CD4-positive, alpha-beta T cell treated with Interleukin-17A for 1 hour (primary cell): ENCODE data around the gene STEAP1.
"Not testable (repeated sequence)": the region's sequence is repeated elsewhere in the genome, so short reads cannot be mapped to it uniquely, and the experiment has no call there.

ENCODE experiments used
- DNase-seq: peaks from one replicate; pipeline ENCODE4 v3.0.0-alpha.2; 2020

STEAP1 gene

GRCh38 chr7:90175667-90176066, 21.4 kb downstream of the STEAP1 start:
- DNase-seq, result no peak

GRCh38 chr7:90176195-90176594, 21.9 kb downstream of the STEAP1 start:
- DNase-seq, result no peak

GRCh38 chr7:90178166-90178565, 23.9 kb downstream of the STEAP1 start:
- DNase-seq, result no peak

GRCh38 chr7:90178679-90179278, 24.5 kb downstream of the STEAP1 start:
- DNase-seq, result no peak

GRCh38 chr7:90180011-90180585, 25.8 kb downstream of the STEAP1 start:
- no peak for DNase-seq

GRCh38 chr7:90180649-90181048, 26.4 kb downstream of the STEAP1 start:
- no peak for DNase-seq

GRCh38 chr7:90181485-90181884, 27.2 kb downstream of the STEAP1 start:
- DNase-seq, result no peak

GRCh38 chr7:90186290-90186689, 32.0 kb downstream of the STEAP1 start:
- DNase-seq, result not testable (repeated sequence)

GRCh38 chr7:90187507-90188050, 33.3 kb downstream of the STEAP1 start:
- no peak for DNase-seq

- peak; percentile 5 for DNase-seq
These were observed 34.0 kb downstream of the STEAP1 start for GRCh38 chr7:90188281-90188680.

- DNase-seq, result no peak
These were observed 36.7 kb downstream of the STEAP1 start for GRCh38 chr7:90190995-90191394.

GRCh38 chr7:90191648-90192047, 37.4 kb downstream of the STEAP1 start:
- DNase-seq, result no peak

- DNase-seq, result no peak
These were observed 38.8 kb downstream of the STEAP1 start for GRCh38 chr7:90192876-90193750.

- no peak for DNase-seq
These were observed 40.9 kb downstream of the STEAP1 start for GRCh38 chr7:90194911-90195809.

GRCh38 chr7:90201500-90202195, 47.4 kb downstream of the STEAP1 start:
- DNase-seq, result no peak

GRCh38 chr7:90207956-90208355, 53.7 kb downstream of the STEAP1 start:
- DNase-seq, result no peak

- DNase-seq, result no peak
These were observed 55.5 kb downstream of the STEAP1 start for GRCh38 chr7:90209776-90210175.

GRCh38 chr7:90210475-90210874, 56.2 kb downstream of the STEAP1 start:
- no peak for DNase-seq

- no peak for DNase-seq
These were observed 56.7 kb downstream of the STEAP1 start for GRCh38 chr7:90210981-90211380.

- no peak for DNase-seq
These were observed 57.3 kb downstream of the STEAP1 start, which contains the start of gene STEAP2 for GRCh38 chr7:90211391-90212148. STEAP2 (plus strand) TSS chr7:90211740; CDS start chr7:90225083, 13,343 bp downstream.

GRCh38 chr7:90212149-90212495, 57.9 kb downstream of the STEAP1 start:
- no peak for DNase-seq
